ENCODE data around the gene MBD3.

MBD3 gene

GRCh38 chr19:1587872-1588271 is 4.8 kb downstream of the MBD3 start:
- no peak for TF ChIP-seq CTCF (IDR thresholded peaks at IDR 0.05; ENCODE audit: control insufficient read depth, extremely low read depth, insufficient read depth)

GRCh38 chr19:1585243-1585580 is 7.5 kb downstream of the MBD3 start:
- no peak for DNase-seq (ENCODE audit: low read depth)
- no peak overlapping the region for H3K4me3 ChIP-seq (ENCODE audit: low read depth, low read length)
- TF ChIP-seq CTCF (IDR thresholded peaks at IDR 0.05; ENCODE audit: control insufficient read depth, extremely low read depth, insufficient read depth) = no peak

More at GRCh38 chr19:1587872-1588271, 4.8 kb downstream of the MBD3 start:
- no peak for DNase-seq (ENCODE audit: low read depth)
- no peak overlapping the region for H3K4me3 ChIP-seq (ENCODE audit: low read depth, low read length)

- DNase-seq (ENCODE audit: low read depth) = no peak
- TF ChIP-seq CTCF (IDR thresholded peaks at IDR 0.05; ENCODE audit: control insufficient read depth, extremely low read depth, insufficient read depth) = no peak
- H3K4me3 ChIP-seq (ENCODE audit: low read depth, low read length) = no peak overlapping the region
Measured at GRCh38 chr19:1584500-1585242, 8.0 kb downstream of the MBD3 start.

- no peak for DNase-seq (ENCODE audit: low read depth)
- no peak for TF ChIP-seq CTCF (IDR thresholded peaks at IDR 0.05; ENCODE audit: control insufficient read depth, extremely low read depth, insufficient read depth)
- H3K4me3 ChIP-seq (ENCODE audit: low read depth, low read length) = no peak overlapping the region
Measured at GRCh38 chr19:1582201-1582600, 10.5 kb downstream of the MBD3 start.

GRCh38 chr19:1580957-1581356 is 11.7 kb downstream of the MBD3 start:
- no peak for TF ChIP-seq CTCF (IDR thresholded peaks at IDR 0.05; ENCODE audit: control insufficient read depth, extremely low read depth, insufficient read depth)
- no peak overlapping the region for H3K4me3 ChIP-seq (ENCODE audit: low read depth, low read length)
- DNase-seq (ENCODE audit: low read depth) = no peak

- no peak for DNase-seq (ENCODE audit: low read depth)
- H3K4me3 ChIP-seq (ENCODE audit: low read depth, low read length) = no peak overlapping the region
- no peak for TF ChIP-seq CTCF (IDR thresholded peaks at IDR 0.05; ENCODE audit: control insufficient read depth, extremely low read depth, insufficient read depth)
Measured at GRCh38 chr19:1580382-1580781, 12.3 kb downstream of the MBD3 start.

- no peak for DNase-seq (ENCODE audit: low read depth)
- no peak overlapping the region for H3K4me3 ChIP-seq (ENCODE audit: low read depth, low read length)
- no peak for TF ChIP-seq CTCF (IDR thresholded peaks at IDR 0.05; ENCODE audit: control insufficient read depth, extremely low read depth, insufficient read depth)
Measured at GRCh38 chr19:1579222-1579621, 13.4 kb downstream of the MBD3 start.
